GM12865 (cell line): Measurements from ENCODE around the gene SRRM2.

Experiments
- DNase-seq: peaks from one replicate; pipeline ENCODE4 v3.0.0; 2010; ENCODE audit warnings: low read depth
- H3K4me3 ChIP-seq: 2 replicates; pipeline ENCODE4 v1.5.1; 2011; ENCODE audit warnings: mild to moderate bottlenecking, low read depth, low read length, control low read depth
- CTCF ChIP-seq: IDR thresholded peaks from 2 replicates; pipeline ENCODE4 v1.5.1; 2011; ENCODE audit warnings: low read length, control low read depth, low read depth, inconsistent platforms; ENCODE audit not compliant: insufficient read depth; ENCODE audit errors: missing control alignments

Gene SRRM2

GRCh38 chr16:2774161-2774891 lies 21.9 kb downstream of the SRRM2 start:
- no peak for DNase-seq
- no peak for TF ChIP-seq CTCF
- no peak overlapping the region for H3K4me3 ChIP-seq

GRCh38 chr16:2775131-2775716 lies 22.8 kb downstream of the SRRM2 start:
- no peak for DNase-seq
- no peak for TF ChIP-seq CTCF
- no peak overlapping the region for H3K4me3 ChIP-seq

GRCh38 chr16:2775765-2776499 lies 23.5 kb downstream of the SRRM2 start:
- no peak for DNase-seq
- TF ChIP-seq CTCF = no peak
- peak overlapping the region; percentile 82 for H3K4me3 ChIP-seq

GRCh38 chr16:2776500-2777139 lies 24.2 kb downstream of the SRRM2 start:
- DNase-seq = peak; percentile 46
- no peak for TF ChIP-seq CTCF
- H3K4me3 ChIP-seq = peak overlapping the region; percentile 82

- TF ChIP-seq CTCF = no peak
- DNase-seq = peak; percentile 91
- H3K4me3 ChIP-seq = peak within 1 kb of the TSS; percentile 90
Measured at GRCh38 chr16:2777231-2777902, 24.9 kb downstream of the SRRM2 start, which contains the start of gene ELOB. Gene ELOB, minus strand, starts transcription at chr16:2777280. Its CDS starts 41 bp downstream, at chr16:2777239.

GRCh38 chr16:2777903-2778629 lies 25.6 kb downstream of the SRRM2 start:
- no peak for DNase-seq
- peak overlapping the region; percentile 90 for H3K4me3 ChIP-seq
- no peak for TF ChIP-seq CTCF
